G401 (cell line): ENCODE measurements around the gene ZFTA. TPM values are rescaled to one million over a fixed set of nuclear protein-coding genes. Genes with fewer than 3 reads are reported as not detected.
"Not testable (repeated sequence)": the region's sequence is repeated elsewhere in the genome, so short reads cannot be mapped to it uniquely, and the experiment has no call there.

Source experiments
- DNase-seq: peaks from one replicate; pipeline ENCODE4 v3.0.0-alpha.2; 2015; ENCODE audit warnings: low spot score
- in situ Hi-C: cut with HindIII; loops from 2 replicates; pipeline ENCODE4 v1.10.0; 2016; ENCODE audit warnings: low sequenced_read_pairs, mixed read lengths
- total RNA-seq: library from RNA; depleted of rRNA; stranded (reverse); fragments of >200 nt; shearing (Covaris generic); gene quantifications from 2 replicates; pipeline ENCODE4 v1.2.3, GENCODE V29; 2014

Gene ZFTA
- total RNA-seq, 1 experiment from 2014 or later = 41.1 TPM

DNA sequence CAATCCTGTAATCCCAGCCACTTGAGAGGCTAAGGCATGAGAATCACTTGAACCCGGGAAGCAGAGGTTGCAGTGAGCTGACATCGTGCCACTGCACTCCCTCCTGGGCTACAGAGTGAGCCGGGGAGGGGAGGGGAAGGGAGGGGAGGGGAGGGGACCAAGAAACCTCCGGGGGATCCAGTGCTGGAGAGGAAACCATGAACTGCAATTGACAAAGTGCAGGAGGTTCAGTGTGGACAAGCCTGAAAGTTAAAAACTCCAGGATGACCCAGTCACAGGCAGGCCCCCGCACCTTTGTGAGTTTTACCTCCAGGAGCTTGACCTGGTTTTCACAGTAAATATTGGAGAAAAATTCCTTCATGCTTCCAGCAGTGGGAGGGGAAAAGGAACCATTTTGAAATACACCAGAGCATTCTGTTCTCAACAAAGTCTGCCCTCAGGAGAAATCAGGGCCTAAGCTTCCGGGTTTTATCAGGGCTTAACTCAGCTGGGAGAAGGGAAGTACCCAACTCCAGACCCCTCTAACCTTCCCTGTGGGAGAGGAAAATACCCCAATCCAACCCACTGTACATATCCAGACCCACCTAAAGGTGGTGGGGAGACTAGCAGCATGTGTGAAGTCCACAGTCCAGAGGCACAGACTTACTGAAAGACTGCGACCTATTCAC is 15.5 kb upstream of the ZFTA start:
- DNase-seq = no peak
- in situ Hi-C loops = no loop called here

- in situ Hi-C loops = no loop called here
- no peak for DNase-seq
These were observed 14.2 kb upstream of the ZFTA start for GRCh38 chr11:63782749-63783148.

DNA sequence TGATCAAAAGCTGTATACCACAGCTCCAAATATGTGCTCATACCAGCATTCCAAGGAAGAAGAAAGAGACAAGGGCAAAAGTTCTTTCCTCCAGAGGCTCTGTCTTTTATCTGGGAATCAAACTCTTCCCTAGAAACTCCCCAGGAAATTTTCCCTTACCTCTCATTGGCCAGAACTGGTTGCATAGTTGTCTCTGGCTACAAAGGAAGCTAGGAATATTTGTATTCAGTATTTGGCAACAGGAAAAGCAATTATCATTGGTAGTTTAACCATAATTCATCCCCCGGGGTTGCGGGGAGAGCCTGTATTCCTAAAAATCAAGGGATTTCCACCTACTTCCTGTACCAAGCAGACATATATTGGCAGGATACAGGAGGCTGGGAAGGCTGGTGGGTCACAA is 10.5 kb upstream of the ZFTA start:
- DNase-seq = no peak
- in situ Hi-C loops = no loop called here

- DNase-seq = no peak
- in situ Hi-C loops = no loop called here
These were observed 6.6 kb upstream of the ZFTA start for GRCh38 chr11:63775191-63775590.

DNA sequence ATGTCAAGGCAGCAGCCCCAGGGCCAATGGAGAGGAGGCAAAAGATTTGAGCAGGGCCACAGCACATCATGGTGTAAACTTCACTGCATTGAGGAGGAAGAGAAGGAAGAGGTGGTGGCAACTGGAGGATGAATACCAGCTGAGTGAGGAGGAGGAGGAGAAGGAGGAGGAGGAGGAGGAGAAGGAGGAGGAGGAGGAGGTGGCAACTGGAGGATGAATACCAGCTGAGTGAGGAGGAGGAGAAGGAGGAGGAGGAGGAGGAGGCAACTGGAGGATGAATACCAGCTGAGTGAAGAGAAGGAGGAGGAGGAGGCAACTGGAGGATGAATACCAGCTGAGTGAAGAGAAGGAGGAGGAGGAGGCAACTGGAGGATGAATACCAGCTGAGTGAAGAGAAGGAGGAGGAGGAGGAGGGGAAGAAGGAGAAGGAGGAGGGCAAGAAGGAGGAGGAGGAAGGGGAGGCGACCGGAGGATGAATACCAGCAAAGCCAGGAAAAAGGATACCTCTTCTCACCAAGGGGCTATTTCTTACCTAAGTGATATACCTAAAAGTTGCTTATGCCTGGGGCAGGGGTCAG is 3.3 kb upstream of the ZFTA start:
- in situ Hi-C loops, DNase-seq: not testable (repeated sequence)

DNA sequence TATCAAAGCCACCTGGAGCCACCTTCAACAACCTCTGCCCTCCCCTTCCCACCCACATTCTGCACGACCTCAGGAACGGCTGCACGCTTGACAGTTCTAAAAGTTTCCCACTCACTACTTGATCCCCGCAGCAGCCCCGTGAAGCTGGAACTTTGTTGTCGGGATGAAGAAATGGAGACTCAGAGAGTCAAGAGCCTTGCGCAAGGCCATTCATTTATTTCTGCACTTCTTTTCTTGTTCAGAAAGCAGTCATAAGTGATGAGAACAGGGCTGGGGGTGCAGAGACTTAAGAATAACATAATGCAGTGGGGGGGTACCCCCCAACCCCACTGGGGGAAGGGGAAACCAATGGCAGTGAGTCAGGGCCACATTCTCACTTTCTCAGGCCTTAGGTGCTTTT is 2.2 kb upstream of the ZFTA start:
- DNase-seq = no peak
- in situ Hi-C loops = no loop called here

GRCh38 chr11:63769714-63770455 is 1.3 kb upstream of the ZFTA start:
- in situ Hi-C loops = no loop called here
- peak; percentile 56 for DNase-seq

DNA sequence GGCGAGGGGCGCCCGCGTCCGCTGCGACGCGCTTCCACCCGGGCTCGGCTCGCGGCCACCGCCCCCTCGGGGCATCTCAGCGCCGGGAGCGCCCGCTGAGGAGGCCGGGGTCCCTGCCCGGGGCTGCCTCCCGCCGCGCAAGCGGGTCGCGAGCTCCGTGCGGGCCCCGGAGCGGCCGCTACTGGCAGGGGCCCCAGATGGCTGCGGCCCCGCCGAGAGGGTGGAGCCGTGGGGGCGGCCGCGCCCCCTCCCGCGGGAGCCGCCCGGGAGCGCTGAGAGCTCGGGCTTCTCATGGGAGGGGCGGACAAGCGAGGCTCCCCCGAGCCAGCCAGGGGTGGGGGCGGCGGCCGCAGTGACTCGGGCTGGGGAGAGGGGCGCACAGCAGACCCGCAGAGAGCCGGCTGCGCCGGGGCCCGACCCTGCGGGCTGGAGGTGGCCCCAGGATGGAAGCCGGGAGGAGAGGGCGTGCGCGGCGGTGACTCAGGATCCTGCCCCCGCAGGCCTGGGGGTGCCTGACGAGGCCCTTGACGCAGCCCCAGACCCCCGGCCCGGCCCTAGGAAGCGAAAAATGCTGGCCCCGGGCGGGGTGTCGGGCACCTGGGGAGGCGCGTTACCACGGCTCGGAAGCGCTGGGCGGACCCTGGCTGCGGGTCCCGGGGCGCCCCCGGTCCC is 603 bp upstream of the ZFTA start:
- in situ Hi-C loops = no loop called here
- no peak for DNase-seq

DNA sequence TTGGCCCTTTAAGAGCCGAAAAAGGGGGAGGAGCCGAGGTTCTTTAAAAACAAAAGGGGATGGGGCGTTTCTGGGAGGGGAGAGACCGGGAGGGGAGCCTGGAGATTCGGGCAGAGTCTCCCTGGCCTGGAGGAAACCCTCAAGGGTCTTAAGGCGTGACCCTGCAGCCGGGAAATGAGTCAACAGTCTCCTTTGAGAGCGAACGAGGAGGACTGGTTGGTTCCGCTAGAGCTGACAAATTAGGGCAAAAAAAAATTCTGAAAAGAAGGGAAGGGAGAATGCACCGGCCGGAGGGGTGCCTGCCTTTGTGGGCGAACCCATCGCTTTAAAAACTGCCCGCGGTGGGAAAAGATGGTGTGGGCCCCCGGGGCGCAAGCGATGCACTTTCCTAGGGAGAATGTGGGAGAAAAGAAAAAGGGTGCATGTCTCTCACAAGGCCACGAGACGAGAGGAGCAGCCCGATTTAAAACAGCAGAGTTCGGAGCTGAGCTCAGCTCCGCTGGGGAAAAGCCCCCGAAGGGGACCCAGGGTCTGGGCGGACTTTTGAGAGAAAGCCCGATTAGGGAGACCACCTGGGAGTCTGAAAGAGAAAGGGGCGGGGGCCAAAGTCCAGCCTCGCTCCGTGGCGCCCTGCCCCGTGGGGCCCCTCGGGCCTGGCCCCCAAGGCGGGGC is 874 bp downstream of the ZFTA start:
- in situ Hi-C loops = no loop called here
- peak; percentile 92 for DNase-seq

GRCh38 chr11:63767267-63767564 is 1.4 kb downstream of the ZFTA start:
- no peak for DNase-seq
- in situ Hi-C loops = no loop called here

DNA sequence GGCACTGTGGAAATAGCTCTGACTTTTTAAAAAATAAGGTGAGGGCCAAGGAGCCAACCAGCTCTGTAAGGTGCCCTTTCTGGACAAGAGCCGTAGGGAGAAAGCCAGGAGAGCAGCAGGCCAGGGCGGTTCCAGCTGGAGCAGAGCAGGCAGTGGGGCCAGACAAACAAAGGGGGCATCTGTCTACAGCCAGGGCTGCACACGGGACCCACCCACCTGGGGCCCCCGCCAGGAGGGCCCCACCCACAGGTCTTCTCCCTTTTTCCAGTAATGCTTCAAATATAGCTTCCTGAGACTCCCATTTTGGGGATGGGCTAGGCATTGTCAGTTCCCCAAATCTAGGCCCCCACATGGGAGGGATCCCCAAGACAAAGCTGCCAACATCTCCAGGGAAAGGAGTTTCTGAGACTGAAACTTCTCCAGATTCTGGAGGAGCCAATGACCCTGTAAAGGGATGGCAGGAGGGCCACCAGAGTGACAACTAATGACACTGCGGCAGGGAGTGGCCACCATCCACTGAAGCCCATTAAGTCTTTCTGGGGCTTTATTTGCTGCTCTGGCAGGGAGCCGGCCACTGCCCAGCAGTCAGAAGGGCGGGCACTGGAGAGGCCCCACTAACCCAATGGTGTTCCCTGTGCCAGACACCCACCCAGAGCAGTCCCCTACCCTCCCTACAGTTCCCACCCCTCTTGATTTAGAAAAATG is 1.9 kb downstream of the ZFTA start:
- DNase-seq = no peak
- in situ Hi-C loops = no loop called here

- no peak for DNase-seq
- in situ Hi-C loops = no loop called here
These were observed 2.8 kb downstream of the ZFTA start for GRCh38 chr11:63765688-63766241.

- in situ Hi-C loops = no loop called here
- DNase-seq = no peak
These were observed 3.6 kb downstream of the ZFTA start for GRCh38 chr11:63764679-63765647.

- in situ Hi-C loops = no loop called here
- no peak for DNase-seq
These were observed 4.3 kb downstream of the ZFTA start for GRCh38 chr11:63764340-63764678.

DNA sequence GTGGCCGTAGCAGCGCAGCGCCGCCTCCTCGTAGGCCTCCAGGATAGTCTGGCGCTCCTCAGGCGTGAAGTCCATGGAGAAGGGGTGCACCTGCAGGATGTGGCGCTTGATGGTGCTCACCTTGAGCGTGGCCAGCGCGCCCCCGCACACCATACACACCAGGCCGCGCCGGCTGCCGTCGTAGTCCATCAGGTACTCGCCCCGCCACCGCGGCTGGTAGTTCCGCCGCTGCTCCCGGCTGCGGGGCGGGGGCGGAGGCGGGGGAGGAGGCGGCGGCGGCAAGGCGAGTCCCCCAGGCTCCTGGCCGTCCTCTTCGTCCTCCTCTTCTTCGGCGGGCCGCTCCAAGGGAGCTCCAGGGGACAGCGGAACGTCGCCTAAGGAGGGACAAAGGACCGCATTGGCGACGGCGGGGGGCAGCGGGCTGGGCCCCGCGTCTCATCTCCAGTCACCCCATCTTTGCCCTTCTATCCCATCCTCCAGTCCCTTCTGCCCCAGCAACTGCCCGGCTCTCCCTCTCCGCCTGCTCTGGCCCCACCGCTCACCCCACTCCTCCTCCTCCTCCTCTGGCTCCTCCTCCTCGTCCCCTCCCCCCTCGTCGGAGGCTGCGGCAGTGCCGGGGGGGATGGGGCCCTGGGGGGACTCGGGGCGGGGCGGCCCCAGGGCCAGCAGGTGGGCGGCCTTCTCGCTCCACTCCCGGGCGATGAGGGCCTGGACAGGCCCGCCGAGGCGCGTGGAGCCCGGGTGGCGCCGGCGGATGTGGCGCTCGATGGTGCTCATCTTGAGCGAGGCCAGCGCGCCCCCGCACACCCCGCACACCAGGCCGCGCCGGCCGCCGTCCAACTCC is 4.9 kb downstream of the ZFTA start:
- in situ Hi-C loops = no loop called here
- DNase-seq = no peak

DNA sequence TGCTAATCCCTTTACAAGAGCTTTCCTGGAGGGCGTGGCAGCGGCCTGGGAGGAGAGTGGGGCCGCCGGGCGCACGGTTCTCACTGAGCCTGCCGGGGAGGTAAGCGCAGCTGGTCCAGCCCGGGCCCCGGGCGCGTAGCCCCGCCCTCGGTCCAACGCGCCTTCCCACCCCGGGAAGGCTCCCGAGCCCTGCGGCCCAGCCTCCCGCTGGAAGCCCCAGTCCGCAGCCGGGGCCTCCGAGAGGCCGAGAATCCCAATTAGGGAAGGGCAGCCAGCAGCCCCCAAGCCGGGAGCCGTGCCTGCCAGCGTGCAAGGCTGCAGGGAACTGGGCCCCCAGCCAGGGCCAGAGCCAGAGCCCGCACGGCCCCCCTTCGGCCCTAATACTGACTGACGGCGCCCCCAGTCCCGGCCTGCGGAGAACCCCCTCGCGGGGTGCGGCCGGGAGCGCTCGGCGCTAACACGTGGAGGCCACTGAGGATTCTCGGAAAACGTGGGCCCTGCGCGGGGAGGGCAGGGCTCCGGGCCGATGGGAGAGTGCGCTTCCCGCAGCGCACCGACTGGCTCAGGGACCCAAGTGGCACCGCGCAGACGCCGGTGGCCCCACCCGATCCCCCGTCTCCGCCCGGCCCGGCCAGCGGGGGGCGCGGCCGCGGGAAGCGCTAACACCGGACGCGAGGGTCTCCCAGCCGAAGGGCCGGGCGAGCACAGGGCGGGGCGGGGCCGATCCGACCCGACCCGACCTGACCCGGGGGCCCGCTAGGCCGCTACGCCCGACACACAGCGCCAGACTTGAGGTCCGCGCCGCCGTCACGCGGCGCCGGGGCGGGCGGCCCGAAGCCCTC is 5.7 kb downstream of the ZFTA start:
- peak; percentile 38 for DNase-seq
- in situ Hi-C loops = no loop called here
